Tibial artery (tissue), 4 donors: ENCODE results near the gene PI16.

Source experiments
- DNase-seq, 2 donors: peaks; one replicate each; pipeline ENCODE4 v3.0.0-alpha.2; 2019
- H3K27ac ChIP-seq, 2 donors: fragments of 200-600 bp; sonication (generic) in 1 of 2; 1 replicate in 1 of 2; 2 replicates in 1 of 2; pipeline ENCODE4 v1.5.1; 2018 to 2019; ENCODE audit warnings: mild to moderate bottlenecking in 1 of 2
- H3K27me3 ChIP-seq, 2 donors: fragments of 200-600 bp; sonication (generic) in 1 of 2; one replicate each; pipeline versions ENCODE4 v1.5.1 to v1.6.0; 2016 to 2019
- H3K36me3 ChIP-seq, 3 donors: fragments of 200-600 bp; sonication (generic) in 2 of 3; one replicate each; pipeline ENCODE4 v1.5.1; 2016 to 2019; ENCODE audit warnings: mild to moderate bottlenecking in 2 of 3
- H3K4me1 ChIP-seq, 4 donors: fragments of 200-600 bp; sonication (generic) in 2 of 4; 1 replicate in 3 of 4; 2 replicates in 1 of 4; pipeline ENCODE4 v1.5.1; 2016 to 2019
- H3K4me3 ChIP-seq, 2 donors: fragments of 200-600 bp; sonication (generic) in 1 of 2; 1 replicate in 1 of 2; 2 replicates in 1 of 2; pipeline ENCODE4 v1.5.1; 2018 to 2019; ENCODE audit warnings: mild to moderate bottlenecking in 2 of 2
- H3K9me3 ChIP-seq, 3 donors: fragments of 200-600 bp; sonication (generic) in 1 of 3; one replicate each; pipeline ENCODE4 v1.5.1; 2016 to 2019
- intact Hi-C: fragments of 100-400 bp; cut with DNase I; formaldehyde crosslinking; loops from one replicate; pipeline ENCODE4 v1.15.0; 2023; ENCODE audit warnings: low total_unique reads
- TF ChIP-seq, protein P1 (sequence below), 2 experiments: fragments of 200-600 bp in 1 of 2; fragments of 450-650 bp in 1 of 2; IDR thresholded peaks; one replicate each; pipeline ENCODE4 v1.5.1; 2017 to 2019; ENCODE audit warnings: antibody characterized with exemption in 2 of 2, mild to moderate bottlenecking in 1 of 2, moderate library complexity in 1 of 2

Gene PI16, protein sequence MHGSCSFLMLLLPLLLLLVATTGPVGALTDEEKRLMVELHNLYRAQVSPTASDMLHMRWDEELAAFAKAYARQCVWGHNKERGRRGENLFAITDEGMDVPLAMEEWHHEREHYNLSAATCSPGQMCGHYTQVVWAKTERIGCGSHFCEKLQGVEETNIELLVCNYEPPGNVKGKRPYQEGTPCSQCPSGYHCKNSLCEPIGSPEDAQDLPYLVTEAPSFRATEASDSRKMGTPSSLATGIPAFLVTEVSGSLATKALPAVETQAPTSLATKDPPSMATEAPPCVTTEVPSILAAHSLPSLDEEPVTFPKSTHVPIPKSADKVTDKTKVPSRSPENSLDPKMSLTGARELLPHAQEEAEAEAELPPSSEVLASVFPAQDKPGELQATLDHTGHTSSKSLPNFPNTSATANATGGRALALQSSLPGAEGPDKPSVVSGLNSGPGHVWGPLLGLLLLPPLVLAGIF

DNA sequence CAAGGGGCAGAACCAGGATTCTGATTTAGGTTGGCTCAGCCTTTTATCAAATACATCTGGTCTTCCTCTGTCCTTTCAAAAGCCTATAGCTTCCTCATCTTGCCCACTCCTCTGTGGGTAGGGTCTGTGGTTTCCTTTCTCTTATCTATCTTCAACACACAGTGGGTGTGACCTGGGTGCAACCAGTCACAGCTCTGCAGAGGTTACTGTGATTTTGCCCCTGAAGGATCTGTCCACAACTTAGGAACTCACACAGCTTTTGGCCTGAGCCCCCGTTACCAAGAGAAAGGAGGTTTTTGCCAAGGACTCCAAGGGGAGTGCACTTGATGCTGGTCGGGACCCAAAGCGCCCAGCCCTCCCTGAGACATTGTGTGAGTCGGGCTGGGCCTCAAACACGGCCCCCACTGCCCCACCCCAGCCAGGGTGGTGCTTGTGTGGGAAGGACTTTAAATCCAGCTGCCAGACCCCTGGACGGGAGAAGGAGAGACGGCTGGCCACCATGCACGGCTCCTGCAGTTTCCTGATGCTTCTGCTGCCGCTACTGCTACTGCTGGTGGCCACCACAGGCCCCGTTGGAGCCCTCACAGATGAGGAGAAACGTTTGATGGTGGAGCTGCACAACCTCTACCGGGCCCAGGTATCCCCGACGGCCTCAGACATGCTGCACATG is at the start of gene PI16:
TSS of gene PI16 (plus strand) at position 477 of the 670 bp plus-strand sequence. CDS start at position 500, 23 bp downstream.
- intact Hi-C loops = no loop called here
- DNase-seq = no peak
- H3K27ac ChIP-seq = no peak within 1 kb of the TSS
- no peaks in the 10 kb centered on the region for H3K27me3 ChIP-seq
- H3K9me3 ChIP-seq = no peaks in the 10 kb centered on the region
- H3K36me3 ChIP-seq = no peaks in the 10 kb centered on the region
- H3K4me3 ChIP-seq = no peak within 1 kb of the TSS
- no peaks in the 10 kb centered on the region for H3K4me1 ChIP-seq
- TF ChIP-seq, protein P1, sequence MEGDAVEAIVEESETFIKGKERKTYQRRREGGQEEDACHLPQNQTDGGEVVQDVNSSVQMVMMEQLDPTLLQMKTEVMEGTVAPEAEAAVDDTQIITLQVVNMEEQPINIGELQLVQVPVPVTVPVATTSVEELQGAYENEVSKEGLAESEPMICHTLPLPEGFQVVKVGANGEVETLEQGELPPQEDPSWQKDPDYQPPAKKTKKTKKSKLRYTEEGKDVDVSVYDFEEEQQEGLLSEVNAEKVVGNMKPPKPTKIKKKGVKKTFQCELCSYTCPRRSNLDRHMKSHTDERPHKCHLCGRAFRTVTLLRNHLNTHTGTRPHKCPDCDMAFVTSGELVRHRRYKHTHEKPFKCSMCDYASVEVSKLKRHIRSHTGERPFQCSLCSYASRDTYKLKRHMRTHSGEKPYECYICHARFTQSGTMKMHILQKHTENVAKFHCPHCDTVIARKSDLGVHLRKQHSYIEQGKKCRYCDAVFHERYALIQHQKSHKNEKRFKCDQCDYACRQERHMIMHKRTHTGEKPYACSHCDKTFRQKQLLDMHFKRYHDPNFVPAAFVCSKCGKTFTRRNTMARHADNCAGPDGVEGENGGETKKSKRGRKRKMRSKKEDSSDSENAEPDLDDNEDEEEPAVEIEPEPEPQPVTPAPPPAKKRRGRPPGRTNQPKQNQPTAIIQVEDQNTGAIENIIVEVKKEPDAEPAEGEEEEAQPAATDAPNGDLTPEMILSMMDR (IDR thresholded peaks at IDR 0.05) = no peak

DNA sequence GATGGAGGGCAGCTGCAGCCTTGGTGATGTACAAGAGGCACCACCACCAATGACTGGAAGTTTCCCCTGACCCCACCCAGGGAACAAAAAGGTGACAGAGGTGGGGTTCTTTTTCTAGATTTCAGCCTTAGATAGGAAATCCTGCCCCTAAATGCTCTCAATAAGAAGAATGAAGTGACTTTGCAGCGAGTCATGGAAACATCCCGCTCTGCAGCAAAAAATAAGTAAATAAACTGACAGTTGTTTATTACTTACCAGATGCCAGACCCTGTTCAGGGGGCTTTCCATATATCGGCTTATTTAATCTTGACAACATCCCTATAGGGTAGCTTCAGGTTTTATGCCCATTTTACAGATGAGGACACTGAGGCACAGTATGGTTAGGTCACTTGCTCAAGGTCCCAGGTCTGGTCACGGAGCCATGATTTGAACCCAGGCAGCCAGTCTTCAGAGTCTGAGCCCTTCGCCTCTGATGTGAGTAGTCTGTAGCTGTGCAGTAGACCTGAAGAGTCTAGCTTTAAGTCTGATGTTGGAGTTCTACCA is 49.6 kb upstream of the PI16 start:
- DNase-seq = no peak
- H3K27me3 ChIP-seq = no peaks in the 10 kb centered on the region
- intact Hi-C loops = no loop called here
- peaks cover 0 to 37% (median 30%) of the 10 kb centered on the region in 4 donors for H3K4me1 ChIP-seq
- TF ChIP-seq, protein P1 (IDR thresholded peaks at IDR 0.05) = no peak
- H3K9me3 ChIP-seq = no peaks in the 10 kb centered on the region
- H3K4me3 ChIP-seq = no peak overlapping the region
- H3K36me3 ChIP-seq = peaks cover 34 to 41% (median 35%) of the 10 kb centered on the region in 3 donors
- H3K27ac ChIP-seq = peak overlapping the region in 1 of 2 donors; percentile 48

DNA sequence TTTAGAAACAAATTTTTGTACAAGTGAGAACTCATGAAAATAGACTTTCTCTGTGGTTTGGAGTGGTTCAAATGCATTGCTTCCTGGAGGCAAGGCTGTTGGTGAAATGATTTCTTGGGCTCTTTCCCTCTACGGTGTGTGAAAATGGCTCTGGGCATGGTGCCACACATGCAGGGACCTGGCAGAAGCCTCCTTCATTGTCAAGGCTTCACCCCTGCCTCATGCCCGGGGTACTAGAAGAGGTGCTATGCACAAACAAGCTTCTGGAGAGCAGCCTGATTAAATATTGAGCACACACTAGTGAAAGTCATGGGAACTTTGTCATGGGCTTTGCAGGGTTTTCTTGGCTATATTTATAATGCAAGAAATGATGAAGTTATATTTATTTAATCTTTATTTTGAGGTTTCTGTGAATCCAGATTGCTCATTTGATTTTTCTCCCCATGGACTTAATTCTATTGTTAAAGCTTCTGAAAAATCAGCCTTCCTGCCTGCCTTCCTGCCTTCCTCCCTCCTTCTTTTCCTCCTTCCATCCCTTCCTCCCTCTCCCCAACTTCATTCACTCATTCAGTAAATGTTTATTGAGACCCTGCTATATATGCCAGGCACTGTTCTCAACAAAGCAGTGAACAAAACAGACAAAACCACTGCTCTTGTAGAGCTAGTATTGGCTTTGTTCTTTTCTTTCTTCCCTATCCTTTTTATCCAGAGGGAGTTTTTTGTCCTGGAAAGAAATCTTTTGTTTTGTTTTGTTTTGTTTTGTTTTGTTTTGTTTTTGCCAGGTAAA is 47.8 kb upstream of the PI16 start:
- Histone ChIP-seq H3K27me3 (no peaks in the 10 kb centered on the region), H3K4me1 (peaks cover 0 to 37% (median 30%) of the 10 kb centered on the region in 4 donors), H3K27ac (peak overlapping the region; percentile 42 to 48), H3K9me3 (no peaks in the 10 kb centered on the region), H3K4me3 (no peak overlapping the region), H3K36me3 (peaks cover 19 to 34% (median 24%) of the 10 kb centered on the region in 3 donors)
- DNase-seq = no peak
- intact Hi-C loops = no loop called here
- TF ChIP-seq, protein P1 (IDR thresholded peaks at IDR 0.05) = no peak

DNA sequence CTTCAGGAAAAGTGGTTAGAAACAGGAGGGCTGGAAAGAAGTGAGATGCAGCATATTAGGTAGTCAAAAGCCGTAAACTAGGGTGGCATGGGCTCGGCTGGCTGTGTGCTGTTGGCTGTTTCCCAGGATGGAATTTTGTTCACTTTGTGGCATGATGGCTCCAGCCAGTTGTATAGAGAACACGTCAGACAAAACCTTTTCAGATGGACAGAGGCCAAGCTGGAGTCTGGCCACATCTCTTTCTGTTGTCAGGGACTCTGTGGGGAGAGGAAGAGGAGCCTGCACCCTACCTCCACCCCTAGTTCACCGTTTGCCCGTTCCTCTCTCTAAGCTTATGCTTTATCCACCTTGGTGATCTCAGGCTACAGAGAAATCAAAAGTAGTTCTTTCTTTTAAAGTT is 46.8 kb upstream of the PI16 start:
- intact Hi-C loops = no loop called here
- no peaks in the 10 kb centered on the region for H3K9me3 ChIP-seq

More for the DNA sequence above, 46.8 kb upstream of the PI16 start:
- Histone ChIP-seq H3K4me3 (no peak overlapping the region), H3K27ac (peak overlapping the region; percentile 42 to 48), H3K4me1 (peaks cover 0 to 37% (median 30%) of the 10 kb centered on the region in 4 donors), H3K36me3 (peaks cover 17 to 32% (median 24%) of the 10 kb centered on the region in 3 donors), H3K27me3 (no peaks in the 10 kb centered on the region)
- peak in 1 of 2 donors; percentile 74 for DNase-seq
- TF ChIP-seq, protein P1 (IDR thresholded peaks at IDR 0.05) = no peak
